PFSK-1 (cell line): ENCODE measurements around the gene SGO2.

Experiments used
- FOXP2 ChIP-seq: optimal IDR thresholded peaks from 2 replicates; pipeline ENCODE3; 2011; ENCODE audit warnings: borderline replicate concordance, control low read depth, inconsistent platforms; ENCODE audit not compliant: insufficient read depth; ENCODE audit errors: extremely low read length, extremely low read depth
- POLR2AphosphoS5 ChIP-seq: IDR thresholded peaks from 2 replicates; pipeline ENCODE4 v1.6.1; 2012; ENCODE audit warnings: low read depth, mild to moderate bottlenecking, control low read depth, low read length, moderate library complexity
- SIN3A ChIP-seq: IDR thresholded peaks from 2 replicates; pipeline ENCODE4 v1.6.1; 2012; ENCODE audit warnings: mild to moderate bottlenecking, low read length, moderate library complexity, borderline replicate concordance; ENCODE audit not compliant: insufficient read depth
- TAF1 ChIP-seq: IDR thresholded peaks from 2 replicates; pipeline ENCODE4 v1.6.1; 2012; ENCODE audit warnings: low read length, control low read depth, borderline replicate concordance; ENCODE audit not compliant: insufficient read depth
- TF ChIP-seq, protein P1 (sequence below), 2 experiments: IDR thresholded peaks; 2 replicates each; pipeline versions ENCODE4 v1.6.1 to v1.8.0; 2011 to 2012; ENCODE audit warnings: low read depth in 2 of 2, low read length in 2 of 2, control low read depth in 1 of 2, inconsistent platforms in 1 of 2, mild to moderate bottlenecking in 1 of 2, moderate library complexity in 1 of 2; ENCODE audit not compliant: insufficient read depth in 1 of 2

SGO2 gene

DNA sequence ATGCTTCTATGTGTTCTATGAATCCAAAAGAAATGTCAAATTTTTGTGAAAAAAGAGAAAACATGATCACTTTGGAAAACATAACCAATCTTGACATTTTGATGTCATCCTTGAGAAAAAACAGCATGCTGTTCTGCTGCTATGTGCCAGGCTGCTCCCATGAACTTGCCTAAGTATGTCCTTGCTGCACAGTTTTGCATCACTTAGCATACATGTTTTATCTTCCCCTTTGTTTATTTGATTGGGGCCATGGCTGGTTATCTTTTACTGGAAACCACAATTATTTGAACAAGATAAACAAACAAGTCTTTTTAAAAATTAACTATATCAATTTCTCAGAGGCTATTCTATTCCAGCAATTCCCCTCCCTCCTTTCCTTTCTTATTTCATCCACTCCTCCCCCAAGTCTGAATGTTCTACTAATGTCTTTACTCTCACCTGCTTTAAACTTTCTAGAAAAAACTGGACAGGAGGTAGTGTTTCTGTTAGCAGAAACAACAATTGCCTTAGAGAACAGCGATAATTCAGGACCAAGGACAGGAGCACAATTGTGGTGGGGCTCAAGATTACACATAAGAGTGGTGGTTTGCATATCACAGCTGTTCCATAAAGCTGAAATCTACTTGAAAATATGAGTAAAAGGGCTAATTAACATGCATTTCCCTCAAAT, 66.5 kb downstream of the SGO2 start:
- TF ChIP-seq, protein P1, sequence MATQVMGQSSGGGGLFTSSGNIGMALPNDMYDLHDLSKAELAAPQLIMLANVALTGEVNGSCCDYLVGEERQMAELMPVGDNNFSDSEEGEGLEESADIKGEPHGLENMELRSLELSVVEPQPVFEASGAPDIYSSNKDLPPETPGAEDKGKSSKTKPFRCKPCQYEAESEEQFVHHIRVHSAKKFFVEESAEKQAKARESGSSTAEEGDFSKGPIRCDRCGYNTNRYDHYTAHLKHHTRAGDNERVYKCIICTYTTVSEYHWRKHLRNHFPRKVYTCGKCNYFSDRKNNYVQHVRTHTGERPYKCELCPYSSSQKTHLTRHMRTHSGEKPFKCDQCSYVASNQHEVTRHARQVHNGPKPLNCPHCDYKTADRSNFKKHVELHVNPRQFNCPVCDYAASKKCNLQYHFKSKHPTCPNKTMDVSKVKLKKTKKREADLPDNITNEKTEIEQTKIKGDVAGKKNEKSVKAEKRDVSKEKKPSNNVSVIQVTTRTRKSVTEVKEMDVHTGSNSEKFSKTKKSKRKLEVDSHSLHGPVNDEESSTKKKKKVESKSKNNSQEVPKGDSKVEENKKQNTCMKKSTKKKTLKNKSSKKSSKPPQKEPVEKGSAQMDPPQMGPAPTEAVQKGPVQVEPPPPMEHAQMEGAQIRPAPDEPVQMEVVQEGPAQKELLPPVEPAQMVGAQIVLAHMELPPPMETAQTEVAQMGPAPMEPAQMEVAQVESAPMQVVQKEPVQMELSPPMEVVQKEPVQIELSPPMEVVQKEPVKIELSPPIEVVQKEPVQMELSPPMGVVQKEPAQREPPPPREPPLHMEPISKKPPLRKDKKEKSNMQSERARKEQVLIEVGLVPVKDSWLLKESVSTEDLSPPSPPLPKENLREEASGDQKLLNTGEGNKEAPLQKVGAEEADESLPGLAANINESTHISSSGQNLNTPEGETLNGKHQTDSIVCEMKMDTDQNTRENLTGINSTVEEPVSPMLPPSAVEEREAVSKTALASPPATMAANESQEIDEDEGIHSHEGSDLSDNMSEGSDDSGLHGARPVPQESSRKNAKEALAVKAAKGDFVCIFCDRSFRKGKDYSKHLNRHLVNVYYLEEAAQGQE (IDR thresholded peaks at IDR 0.05; ENCODE audit: insufficient read depth in 1 of 2, low read depth in 2 of 2, low read length in 2 of 2) = peak; percentile 83 to 95
- TF ChIP-seq TAF1 (no peak), FOXP2 (no peak), SIN3A (no peak)

DNA sequence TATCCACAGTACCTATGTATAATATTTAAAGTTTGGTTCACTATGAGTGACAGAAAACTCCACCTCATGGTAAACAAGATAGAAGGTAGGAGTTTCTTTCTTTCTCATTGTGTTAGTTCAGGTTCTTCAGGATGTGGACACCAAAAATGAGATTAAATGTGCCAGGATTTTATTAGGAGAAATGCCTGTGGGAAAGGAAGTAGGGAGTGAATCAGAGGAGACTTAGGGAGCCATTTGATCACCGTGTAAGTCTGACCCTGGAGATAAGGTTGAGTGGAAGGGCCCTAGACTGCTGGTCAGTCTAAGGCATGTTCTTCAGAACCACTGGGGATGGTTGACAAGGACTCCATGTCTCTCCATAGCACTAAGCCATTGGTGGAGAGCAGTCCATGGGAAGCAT, 67.9 kb downstream of the SGO2 start:
- TF ChIP-seq POLR2AphosphoS5 (no peak), SIN3A (no peak), FOXP2 (no peak), TAF1 (no peak)
- TF ChIP-seq, protein P1 (IDR thresholded peaks at IDR 0.05; ENCODE audit: insufficient read depth in 1 of 2, low read depth in 2 of 2, low read length in 2 of 2) = no peak

DNA sequence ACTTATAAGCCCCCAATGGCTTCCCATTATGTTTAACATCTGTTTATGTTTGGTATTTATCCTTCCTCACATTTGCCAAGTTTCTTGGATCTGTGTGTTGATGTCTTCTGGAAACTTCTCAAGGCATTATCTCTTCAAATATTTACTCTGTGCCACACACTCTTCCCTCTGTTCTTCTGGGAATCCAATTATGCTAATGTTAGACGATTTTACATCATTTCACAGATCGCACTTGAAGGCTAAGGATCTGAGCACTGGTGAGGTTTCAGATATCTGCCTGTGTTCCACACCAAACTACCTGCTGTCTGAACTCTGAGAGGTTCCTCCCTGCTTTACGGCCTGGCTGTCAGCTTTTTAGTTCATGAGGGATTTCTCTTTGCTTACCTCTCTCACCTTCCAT, 69.9 kb downstream of the SGO2 start:
- TF ChIP-seq, protein P1 (IDR thresholded peaks at IDR 0.05; ENCODE audit: insufficient read depth in 1 of 2, low read depth in 2 of 2, low read length in 2 of 2) = no peak
- TF ChIP-seq FOXP2 (no peak), SIN3A (no peak), POLR2AphosphoS5 (no peak), TAF1 (no peak)

DNA sequence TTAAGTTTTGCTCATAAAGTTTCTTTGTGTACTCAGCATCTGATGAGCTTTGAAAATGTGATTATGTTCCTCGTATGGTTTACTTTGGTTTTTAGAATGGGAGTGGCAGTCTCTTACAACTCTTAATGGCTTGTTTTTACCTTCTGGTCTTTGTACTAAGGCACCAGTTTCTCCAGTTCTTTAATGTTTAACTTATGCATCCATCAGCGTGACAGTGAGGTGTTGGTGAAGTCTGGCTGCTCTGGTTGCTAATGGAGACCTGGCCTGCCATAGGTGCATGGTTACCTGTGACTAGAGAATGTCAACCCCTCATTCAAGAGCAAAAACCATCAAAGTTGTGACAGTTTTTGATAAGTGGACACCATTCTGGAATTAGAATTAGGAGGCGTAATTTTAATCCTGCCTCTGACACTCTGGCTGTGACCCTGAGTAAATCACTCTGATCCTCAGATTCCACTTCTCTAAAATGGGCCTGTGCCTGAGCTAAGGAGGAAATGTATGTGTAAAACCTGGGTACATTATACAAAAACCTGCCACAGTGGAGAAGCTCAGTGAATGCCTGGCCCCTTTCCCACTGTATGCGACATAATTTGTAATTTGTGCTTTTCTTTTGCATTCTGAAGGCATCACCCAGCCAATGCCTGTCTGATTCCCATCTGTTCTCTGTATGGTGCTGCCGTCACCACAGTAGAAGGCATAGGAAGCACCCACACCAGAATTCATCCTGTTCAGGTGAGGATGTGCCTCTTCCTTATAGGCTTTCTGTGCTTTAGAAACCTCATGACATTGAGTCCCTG, 71.0 kb downstream of the SGO2 start:
- TF ChIP-seq TAF1 (no peak), POLR2AphosphoS5 (no peak), FOXP2 (no peak), SIN3A (no peak)
- TF ChIP-seq, protein P1 (IDR thresholded peaks at IDR 0.05; ENCODE audit: insufficient read depth in 1 of 2, low read depth in 2 of 2, low read length in 2 of 2) = no peak
